HG03442 (cell line): ENCODE measurements around the gene RBCK1.

Experiments used
- ATAC-seq: cut with Tn5 transposase; IDR thresholded peaks from one replicate; pipeline ENCODE4 v1.9.1; 2021; ENCODE audit warnings: mild to moderate bottlenecking, moderate library complexity; ENCODE audit not compliant: unreplicated experiment

RBCK1 gene

GRCh38 chr20:397432-398237 lies 10.5 kb upstream of the RBCK1 start:
- no peak for ATAC-seq

- no peak for ATAC-seq
These were observed 8.9 kb upstream of the RBCK1 start for GRCh38 chr20:399182-399707.

GRCh38 chr20:400128-400453 lies 8.0 kb upstream of the RBCK1 start:
- no peak for ATAC-seq

DNA sequence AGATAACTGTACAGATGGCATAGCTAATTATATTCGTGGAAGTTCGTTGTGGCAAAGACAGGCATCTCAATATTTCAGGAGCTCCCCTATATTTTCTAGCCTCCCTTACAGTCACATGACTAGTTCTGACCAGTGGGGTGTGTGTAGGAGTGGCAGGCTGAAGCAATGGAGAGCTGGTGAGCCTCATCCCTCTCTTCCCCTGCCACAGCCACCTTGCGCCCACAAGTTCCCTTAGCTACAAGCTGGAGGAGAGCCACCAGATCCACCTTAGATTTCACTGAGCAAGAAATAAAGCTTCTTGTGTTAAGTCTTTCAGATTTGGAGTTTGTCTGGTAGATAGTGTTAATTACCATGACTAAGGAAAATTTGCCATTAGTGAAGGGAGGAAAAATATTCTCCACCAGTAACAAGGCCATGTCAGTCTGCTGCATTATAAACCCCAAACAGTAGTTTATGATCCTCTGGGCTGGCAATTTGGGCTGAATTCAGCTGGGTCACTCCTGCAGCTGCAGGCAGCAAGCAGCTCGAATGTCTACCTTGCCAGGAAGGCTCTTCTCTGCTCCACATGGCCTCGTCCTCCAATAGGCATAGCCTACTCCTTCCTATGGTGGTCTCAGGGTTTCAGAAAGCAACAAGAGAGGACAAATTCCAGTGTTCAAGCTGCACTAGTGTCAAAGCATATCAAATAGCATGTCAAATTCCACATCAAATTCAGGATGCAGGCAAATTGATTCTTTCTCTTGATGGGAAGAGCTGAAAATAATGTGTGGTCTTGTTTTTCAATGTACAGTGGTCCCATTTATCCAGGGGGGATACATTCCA lies 7.4 kb upstream of the RBCK1 start:
- ATAC-seq = no peak

GRCh38 chr20:401682-402495 lies 6.2 kb upstream of the RBCK1 start:
- ATAC-seq = no peak

DNA sequence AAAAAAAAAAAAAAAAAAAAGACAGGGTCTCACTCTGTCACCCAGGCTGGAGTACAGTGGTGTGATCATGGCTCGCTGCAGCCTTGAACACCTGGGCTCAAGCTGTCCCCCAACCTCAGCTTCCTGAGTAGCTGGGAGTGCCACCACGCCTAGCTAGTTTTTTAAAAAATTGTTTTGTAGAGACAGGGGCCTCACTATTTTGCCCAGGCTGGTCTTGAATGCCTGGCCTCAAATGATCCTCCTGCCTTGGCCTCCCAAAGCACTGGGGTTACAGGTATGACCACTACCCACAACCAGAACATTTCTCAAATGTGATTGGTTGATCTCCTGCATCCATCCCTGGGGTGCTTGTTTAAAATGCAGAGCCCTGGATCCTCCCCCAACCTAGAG lies 5.6 kb upstream of the RBCK1 start:
- ATAC-seq = no peak

DNA sequence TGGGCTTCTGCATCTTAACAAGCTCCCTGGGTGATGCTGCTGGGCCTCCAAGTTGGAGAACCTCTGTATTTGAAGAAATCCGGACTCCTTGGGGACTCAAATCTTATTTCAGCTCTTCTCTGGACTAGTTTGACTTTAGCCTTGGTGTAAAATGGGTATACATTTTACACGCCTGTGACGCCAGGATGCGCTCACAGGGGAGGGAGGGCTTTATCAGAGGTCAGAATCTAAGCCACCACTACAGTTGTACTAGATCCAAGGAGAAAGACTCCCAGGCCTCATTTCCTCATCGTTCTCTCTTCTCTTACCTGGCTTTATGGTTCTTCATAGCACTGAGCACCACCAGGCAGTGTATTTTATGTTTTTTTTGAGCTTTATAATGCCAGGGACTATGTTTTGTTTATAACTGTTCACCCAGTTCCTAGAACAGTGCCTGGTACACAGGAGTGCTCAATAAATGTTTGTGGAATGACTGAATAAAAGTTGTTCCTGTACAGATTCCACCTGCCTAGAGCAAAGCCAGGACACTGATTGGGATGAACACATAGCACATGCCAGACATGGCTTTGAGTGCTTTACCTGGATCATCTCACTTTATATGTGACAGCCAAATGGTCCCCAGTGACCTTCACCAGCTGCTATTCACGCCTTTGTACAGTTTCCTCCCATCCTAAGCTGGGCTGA lies 5.1 kb upstream of the RBCK1 start:
- no peak for ATAC-seq

DNA sequence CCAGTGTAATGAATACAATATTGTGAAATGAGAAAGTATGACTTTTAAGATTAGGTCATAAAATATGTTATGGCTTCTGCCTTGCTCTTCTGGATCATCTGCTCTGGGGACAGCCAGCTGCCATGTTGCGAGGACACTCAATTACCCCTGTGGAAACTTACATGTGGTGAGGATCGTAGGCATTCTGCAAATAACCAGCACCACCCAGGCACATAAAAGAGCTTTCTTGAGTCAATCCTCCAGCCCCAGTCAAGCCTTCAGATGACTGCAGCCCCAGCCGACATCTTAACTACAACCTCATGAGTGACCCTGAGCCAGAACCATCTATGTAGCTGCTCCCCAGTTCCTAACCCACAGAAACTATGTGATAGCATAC lies 4.5 kb upstream of the RBCK1 start:
- ATAC-seq = no peak

- no peak for ATAC-seq
These were observed 4.0 kb upstream of the RBCK1 start for GRCh38 chr20:404088-404487.

- ATAC-seq = no peak
These were observed 1.6 kb upstream of the RBCK1 start for GRCh38 chr20:406200-407132.

DNA sequence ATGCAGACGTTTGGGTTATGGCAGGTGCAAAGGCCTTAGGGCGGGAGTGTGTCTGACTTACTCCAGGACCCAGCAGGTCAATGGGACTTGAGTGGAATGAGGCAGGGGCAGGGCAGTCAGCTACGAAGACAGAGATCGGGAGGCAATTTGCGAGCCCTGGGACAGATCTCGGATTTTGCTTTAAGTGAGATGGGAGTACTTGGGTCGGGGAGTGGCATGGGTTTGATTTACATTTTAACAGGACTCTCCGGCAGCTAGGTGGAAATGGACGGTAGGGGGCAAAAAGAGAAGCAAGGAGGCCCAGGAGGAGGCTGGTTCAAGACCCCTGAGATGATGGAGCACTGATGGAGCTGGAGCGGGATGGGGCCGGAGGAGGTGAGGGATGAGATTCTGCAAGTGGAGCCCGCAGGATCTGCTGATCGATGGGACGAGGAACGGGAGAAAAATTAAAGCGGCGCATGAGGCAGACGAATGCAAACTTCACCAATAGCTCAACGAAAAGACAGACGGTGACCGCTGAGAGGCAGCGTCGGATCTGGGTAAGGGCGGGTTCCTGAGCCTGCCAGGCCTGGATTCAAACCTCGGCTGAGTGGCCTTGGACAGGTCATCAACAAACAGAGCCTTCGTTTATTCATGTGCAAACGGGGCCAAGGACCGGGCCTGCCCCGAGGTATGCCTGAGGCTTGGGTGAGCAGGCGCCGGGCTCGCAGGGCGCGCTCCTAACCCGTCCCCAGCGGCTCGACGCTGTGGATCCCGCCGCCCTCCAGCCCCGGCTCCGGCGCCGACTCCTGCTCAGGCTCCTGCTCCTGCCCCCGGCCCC lies 756 bp upstream of the RBCK1 start:
- peak; percentile 67 for ATAC-seq

- no peak for ATAC-seq
These were observed 971 bp downstream of the RBCK1 start for GRCh38 chr20:408843-409696.

GRCh38 chr20:409697-410559 lies 1.8 kb downstream of the RBCK1 start:
- ATAC-seq = no peak

DNA sequence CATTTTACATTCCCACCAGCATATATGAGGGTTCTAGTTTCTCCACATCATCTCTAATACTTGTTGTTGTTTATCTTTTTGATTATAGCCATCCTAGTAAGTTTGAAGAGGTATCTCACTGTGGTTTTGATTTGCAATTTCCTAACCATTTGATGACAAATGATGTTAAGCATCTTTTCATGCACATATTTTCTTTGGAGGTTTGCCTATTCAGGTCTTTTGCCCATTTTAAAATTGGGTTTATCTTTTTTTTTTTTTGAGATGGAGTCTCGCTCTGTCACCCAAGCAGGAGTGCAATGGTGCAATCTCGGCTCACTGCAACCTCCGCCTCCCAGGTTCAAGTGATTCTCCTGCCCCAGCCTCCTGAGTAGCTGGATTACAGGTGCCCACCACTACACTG lies 4.0 kb downstream of the RBCK1 start:
- ATAC-seq = no peak

DNA sequence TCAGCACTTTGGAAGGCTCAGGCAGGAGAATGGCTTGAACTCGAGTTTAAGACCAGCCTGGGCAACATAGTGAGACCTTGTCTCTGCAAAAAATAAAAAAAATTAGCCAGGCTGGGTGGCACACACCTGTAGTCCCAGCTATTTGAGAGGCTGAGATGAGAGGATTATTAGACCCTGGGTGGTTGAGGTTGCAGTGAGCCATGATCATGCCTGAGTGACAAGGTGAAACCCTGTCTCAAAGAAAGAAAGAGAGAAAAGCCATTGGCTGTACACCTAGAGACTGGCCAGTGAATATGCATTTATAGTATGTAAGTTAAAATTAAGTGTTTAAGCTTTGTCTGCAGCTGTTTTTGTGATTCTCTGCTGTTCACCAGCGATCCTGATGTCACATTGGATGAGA lies 6.1 kb downstream of the RBCK1 start:
- no peak for ATAC-seq

DNA sequence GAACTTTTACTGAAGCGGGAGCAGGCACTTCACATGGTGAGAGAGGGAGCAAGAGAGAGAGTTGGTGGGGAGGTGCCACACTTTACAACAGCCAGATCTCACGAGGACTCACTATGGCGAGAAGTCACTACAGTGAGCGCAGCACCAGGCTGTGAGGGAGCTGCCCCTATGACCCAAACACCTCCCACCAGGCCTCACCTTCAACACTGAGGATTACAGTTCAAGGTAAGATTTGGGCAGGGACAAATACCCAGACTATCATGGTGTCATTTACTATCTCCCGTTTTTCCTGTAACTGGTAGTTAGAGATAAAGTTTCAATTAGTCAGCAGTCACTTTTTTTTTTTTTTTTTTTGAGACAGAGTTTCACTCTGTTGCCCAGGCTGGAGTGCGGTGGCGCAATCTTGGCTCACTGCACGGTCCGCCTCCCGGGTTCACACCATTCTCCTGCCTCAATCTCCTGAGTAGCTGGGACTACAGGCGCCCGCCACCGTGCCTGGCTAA lies 7.8 kb downstream of the RBCK1 start:
- ATAC-seq = no peak
